A549 (cell line): ENCODE results near the gene HTRA3. TPM values are rescaled to one million over a fixed set of nuclear protein-coding genes. Genes with fewer than 3 reads are reported as not detected.

Source experiments
- ATAC-seq, 2 experiments: fragments of 200-7000 bp in 1 of 2; fragments of >200 bp in 1 of 2; cut with Nextera tagmentation in 1 of 2; cut with Tn5 transposase in 1 of 2; 3 replicates each; pipeline versions ENCODE4 v1.8.0 to v1.9.1; 2018 to 2020; ENCODE audit warnings: mild to moderate bottlenecking in 1 of 2, moderate library complexity in 1 of 2
- CTCF ChIA-PET: fragments of 300-600 bp; sonication (Branson Sonifier 250); formaldehyde crosslinking; extraction: SDS; loops from one replicate; lab custom pipeline; 2021; ENCODE audit warnings: antibody characterized with exemption, inconsistent platforms; lab: Yijun Ruan, JAX
- POLR2A ChIA-PET: fragments of 350-600 bp; formaldehyde crosslinking; extraction: SDS; loops from one replicate; lab custom pipeline; 2021; ENCODE audit warnings: antibody characterized with exemption, inconsistent platforms; lab: Yijun Ruan, JAX
- DNase-seq, 2 experiments: peaks; one replicate each; pipeline versions ENCODE4 v3.0.0 to v3.0.0-alpha.2; 2011 to 2016; ENCODE audit warnings: low read depth in 1 of 2, low spot score in 1 of 2
- FAIRE-seq: peaks from 2 replicates; lab custom pipeline; 2011; peaks lifted over from hg19 to GRCh38; lab: Jason Lieb, UNC
- H3K27ac ChIP-seq, 2 experiments: fragments of >200 bp; sonication (Bioruptor Twin); formaldehyde crosslinking; 3 replicates each; pipeline ENCODE4 v1.5.1; 2016 to 2017
- H3K4me1 ChIP-seq: fragments of >200 bp; sonication (Bioruptor Twin); formaldehyde crosslinking; 3 replicates; pipeline ENCODE4 v1.6.1; 2016
- H3K4me2 ChIP-seq: fragments of >200 bp; sonication (Bioruptor Twin); formaldehyde crosslinking; 3 replicates; pipeline ENCODE4 v1.6.1; 2016
- H3K4me3 ChIP-seq: fragments of >200 bp; sonication (Bioruptor Twin); formaldehyde crosslinking; 3 replicates; pipeline ENCODE4 v1.5.1; 2016
- H3K9me3 ChIP-seq: fragments of >200 bp; sonication (Bioruptor Twin); formaldehyde crosslinking; 3 replicates; pipeline ENCODE4 v1.6.1; 2016
- ATOH8 ChIP-seq: fragments of 250-450 bp; sonication (Bioruptor Pico); IDR thresholded peaks from 2 replicates; pipeline ENCODE4 v1.5.0; 2020; ENCODE audit warnings: low read depth, mild to moderate bottlenecking, moderate library complexity
- CBX2 ChIP-seq: fragments of 200-600 bp; sonication (generic); IDR thresholded peaks from 2 replicates; pipeline ENCODE4 v1.6.1; 2016; ENCODE audit warnings: low read depth, mild to moderate bottlenecking, borderline replicate concordance
- CHD2 ChIP-seq: fragments of 150-350 bp; IDR thresholded peaks from 2 replicates; pipeline ENCODE4 v1.6.1; 2014; ENCODE audit warnings: low read length; ENCODE audit not compliant: partially characterized antibody
- CHD4 ChIP-seq: fragments of 200-600 bp; sonication (generic); IDR thresholded peaks from 2 replicates; pipeline ENCODE4 v1.6.1; 2016; ENCODE audit warnings: antibody characterized with exemption, mild to moderate bottlenecking, borderline replicate concordance
- CTCF ChIP-seq: fragments of >200 bp; sonication (Bioruptor Twin); formaldehyde crosslinking; IDR thresholded peaks from 3 replicates; pipeline ENCODE4 v1.5.1; 2016
- E2F6 ChIP-seq: IDR thresholded peaks from 2 replicates; pipeline ENCODE4 v1.6.1; 2012; ENCODE audit warnings: low read depth, borderline replicate concordance
- ESRRA ChIP-seq: fragments of 150-350 bp; IDR thresholded peaks from 2 replicates; pipeline ENCODE4 v1.6.1; 2014; ENCODE audit warnings: mild to moderate bottlenecking, low read length, borderline replicate concordance
- FOSL2 ChIP-seq, 2 experiments: fragments of 450-650 bp in 1 of 2; fragments of >200 bp in 1 of 2; sonication (Bioruptor Twin) in 1 of 2; formaldehyde crosslinking; IDR thresholded peaks; 2 replicates each; pipeline versions ENCODE4 v1.5.0 to v1.6.1; 2016 to 2020; ENCODE audit warnings: mild to moderate bottlenecking in 1 of 2, moderate library complexity in 1 of 2
- HEYL ChIP-seq: fragments of 250-450 bp; sonication (Bioruptor Pico); IDR thresholded peaks from 2 replicates; pipeline ENCODE4 v1.8.0; 2021; ENCODE audit warnings: mild to moderate bottlenecking, moderate library complexity
- HOXB13 ChIP-seq: fragments of 250-450 bp; sonication (Bioruptor Pico); IDR thresholded peaks from 2 replicates; pipeline ENCODE4 v1.5.0; 2020; ENCODE audit warnings: low read depth, mild to moderate bottlenecking, moderate library complexity
- JUNB ChIP-seq: fragments of >200 bp; sonication (Bioruptor Twin); formaldehyde crosslinking; IDR thresholded peaks from 2 replicates; pipeline ENCODE4 v1.6.1; 2016
- MYC ChIP-seq: IDR thresholded peaks from 2 replicates; pipeline ENCODE4 v1.6.1; 2012; ENCODE audit warnings: mild to moderate bottlenecking, inconsistent platforms, low read length, improper control_type of control experiment, borderline replicate concordance
- NFE2L2 ChIP-seq: fragments of 150-350 bp; conservative IDR thresholded peaks from 2 replicates; pipeline ENCODE4 v1.6.1; 2014; ENCODE audit warnings: low read length
- NR3C1 ChIP-seq: fragments of >200 bp; sonication (Bioruptor Twin); formaldehyde crosslinking; IDR thresholded peaks from 3 replicates; pipeline ENCODE4 v1.6.1; 2017
- POLR2A ChIP-seq: IDR thresholded peaks from 2 replicates; pipeline ENCODE4 v1.6.1; 2012; ENCODE audit warnings: mild to moderate bottlenecking, low read length
- RCOR1 ChIP-seq: fragments of 150-350 bp; IDR thresholded peaks from 2 replicates; pipeline ENCODE4 v1.6.1; 2014; ENCODE audit warnings: antibody characterized with exemption, low read length, low read depth
- RNF2 ChIP-seq: fragments of 200-600 bp; sonication (generic); IDR thresholded peaks from 2 replicates; pipeline ENCODE4 v1.6.1; 2016; ENCODE audit warnings: low read depth, mild to moderate bottlenecking, antibody characterized with exemption, moderate library complexity, borderline replicate concordance
- SMC3 ChIP-seq: fragments of >200 bp; sonication (Bioruptor Twin); formaldehyde crosslinking; IDR thresholded peaks from 3 replicates; pipeline ENCODE4 v1.6.1; 2018; ENCODE audit warnings: inconsistent platforms
- SREBF2 ChIP-seq: fragments of 450-650 bp; IDR thresholded peaks from 2 replicates; pipeline ENCODE4 v1.6.1; 2014; ENCODE audit warnings: mild to moderate bottlenecking, moderate library complexity
- ZC3H11A ChIP-seq: fragments of 450-650 bp; IDR thresholded peaks from 2 replicates; pipeline ENCODE4 v1.6.1; 2014; ENCODE audit warnings: antibody characterized with exemption, mild to moderate bottlenecking
- ZNF302 ChIP-seq: fragments of 250-450 bp; sonication (Bioruptor Pico); IDR thresholded peaks from 2 replicates; pipeline ENCODE4 v1.9.0; 2021; ENCODE audit warnings: inconsistent platforms, mild to moderate bottlenecking, moderate library complexity
- ZSCAN20 ChIP-seq: fragments of 250-450 bp; sonication (Bioruptor Pico); IDR thresholded peaks from 2 replicates; pipeline ENCODE4 v1.8.0; 2022; ENCODE audit warnings: mild to moderate bottlenecking, moderate library complexity
- WGBS: methylation state at CpG from one replicate; pipeline ENCODE4 v1.1.6; 2017; ENCODE audit errors: missing lambda C conversion rate; 5-methylcytosine and 5-hydroxymethylcytosine counted together
- polyA plus RNA-seq, 4 experiments: library from polyadenylated mRNA; depleted of rRNA in 3 of 4; stranded (reverse); fragments of >200 nt; fragmentation: RNase III in 1 of 4; extraction: RNeasy Plus Mini Kit Qiagen cat#74134 plus additional on column Dnase treatment in 1 of 4; gene quantifications; 2 replicates in 3 of 4; 3 replicates in 1 of 4; pipeline ENCODE4 v1.2.3, GENCODE V29; 2011 to 2017
- TF ChIP-seq, protein P1 (sequence below): fragments of 150-350 bp; IDR thresholded peaks from 2 replicates; pipeline ENCODE4 v1.6.1; 2014; ENCODE audit warnings: low read depth, mild to moderate bottlenecking, low read length

The HTRA3 gene
- polyA plus RNA-seq, 2 of the 4 experiments (the other 2 are of a cell fraction) = 4.6 to 7.4 TPM

DNA sequence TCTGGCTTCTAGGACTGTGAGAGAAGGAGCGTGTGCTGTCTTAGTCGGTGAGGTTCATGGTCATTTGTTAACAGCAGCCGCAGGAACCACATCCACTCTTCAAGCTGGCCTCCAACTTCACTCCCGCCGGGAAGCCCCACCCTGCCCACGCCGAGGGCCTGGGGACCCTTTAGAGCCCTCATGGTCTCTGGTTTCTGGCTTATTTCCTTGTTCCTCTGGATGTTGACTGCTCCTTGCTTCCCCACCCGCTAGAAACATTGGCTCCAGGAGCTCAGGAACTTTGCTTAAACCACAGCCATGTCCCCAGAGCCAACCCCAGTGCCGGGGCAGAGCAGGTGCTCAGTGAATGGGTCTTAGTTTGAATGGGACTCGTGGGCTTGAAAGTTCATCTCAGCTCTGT is 40.8 kb downstream of the HTRA3 start:
- Histone ChIP-seq H3K27ac (no peak overlapping the region), H3K4me2 (no peak overlapping the region), H3K9me3 (peaks cover 2% of the 10 kb centered on the region; the same call in 1 of the 3 replicates), H3K4me1 (peaks cover 2% of the 10 kb centered on the region), H3K4me3 (no peak overlapping the region)
- FAIRE-seq = no peak
- 74% methylated on average over 9 of the region's 10 CpGs for WGBS
- POLR2A ChIA-PET = no interaction called here
- no peak for ATAC-seq
- CTCF ChIA-PET = interaction anchor here (1.0 kb wide), 1 partner anchor 9 kb away, joined by 3 read pairs; no protein-coding TSS in a partner anchor
- TF ChIP-seq HEYL (CRISPR knock-in tag) (no peak), ATOH8 (CRISPR knock-in tag) (no peak), SREBF2 (no peak), CHD4 (no peak)
- TF ChIP-seq, protein P1, sequence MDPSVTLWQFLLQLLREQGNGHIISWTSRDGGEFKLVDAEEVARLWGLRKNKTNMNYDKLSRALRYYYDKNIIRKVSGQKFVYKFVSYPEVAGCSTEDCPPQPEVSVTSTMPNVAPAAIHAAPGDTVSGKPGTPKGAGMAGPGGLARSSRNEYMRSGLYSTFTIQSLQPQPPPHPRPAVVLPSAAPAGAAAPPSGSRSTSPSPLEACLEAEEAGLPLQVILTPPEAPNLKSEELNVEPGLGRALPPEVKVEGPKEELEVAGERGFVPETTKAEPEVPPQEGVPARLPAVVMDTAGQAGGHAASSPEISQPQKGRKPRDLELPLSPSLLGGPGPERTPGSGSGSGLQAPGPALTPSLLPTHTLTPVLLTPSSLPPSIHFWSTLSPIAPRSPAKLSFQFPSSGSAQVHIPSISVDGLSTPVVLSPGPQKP = no peak
- no peak for DNase-seq

DNA sequence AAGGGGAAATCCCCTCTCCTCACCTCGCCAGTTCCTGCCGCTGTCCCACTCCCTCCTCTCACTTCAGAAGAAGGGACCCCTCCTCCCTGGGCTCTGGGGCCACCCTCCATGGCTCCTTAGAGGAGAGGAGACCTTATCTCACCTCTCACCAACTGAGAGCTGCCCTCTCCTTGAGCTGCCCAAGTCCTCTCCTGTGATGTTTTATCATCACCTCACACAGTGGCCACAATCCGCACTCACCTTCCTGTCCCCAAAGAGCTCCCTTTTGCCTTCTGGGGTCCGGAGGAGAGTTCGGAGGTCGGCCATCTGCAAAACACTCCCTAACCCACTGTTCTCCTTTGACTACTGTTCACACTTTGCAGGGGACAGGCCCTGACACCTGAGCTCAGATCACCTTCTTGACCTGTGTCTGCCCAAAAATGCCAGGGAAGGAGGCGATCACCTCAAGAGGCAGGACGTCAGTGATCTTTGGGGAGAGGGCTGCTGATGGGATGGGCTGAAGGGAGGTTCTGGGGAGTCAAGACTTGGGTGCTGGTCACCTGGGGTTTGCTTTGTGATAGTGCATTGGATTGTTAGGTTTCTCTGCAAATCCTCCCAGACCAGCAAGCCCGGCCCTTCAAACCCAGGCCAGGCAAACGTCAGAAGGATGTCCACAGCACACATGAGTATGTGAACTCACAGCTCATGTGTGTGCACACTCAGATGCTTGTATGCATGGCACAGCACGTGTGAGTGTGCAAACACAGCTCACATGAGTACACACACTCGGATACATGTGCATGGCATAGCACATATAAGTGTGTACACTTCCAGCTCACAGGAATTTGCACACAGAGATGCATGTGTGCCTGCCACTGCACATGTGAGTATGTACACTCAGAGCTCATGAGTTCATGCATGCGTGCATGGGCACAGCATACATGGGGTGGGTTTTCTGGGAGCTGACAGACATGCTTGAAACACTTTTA is 41.8 kb downstream of the HTRA3 start:
- ATAC-seq (no peak), FAIRE-seq (no peak), DNase-seq (no peak)
- Histone ChIP-seq H3K4me1 (peaks cover 13% of the 10 kb centered on the region), H3K4me3 (no peak overlapping the region), H3K4me2 (no peak overlapping the region), H3K27ac (no peak overlapping the region), H3K9me3 (peaks cover 2% of the 10 kb centered on the region; the same call in 1 of the 3 replicates)
- TF ChIP-seq NR3C1 (no peak), CTCF (no peak), POLR2A (no peak), RCOR1 (no peak), CBX2 (no peak), JUNB (no peak), CHD2 (no peak), RNF2 (no peak), MYC (no peak)
- ChIA-PET CTCF (interaction anchor here (0.6 kb wide), 1 partner anchor 91 kb away, joined by 4 read pairs; no protein-coding TSS in a partner anchor), POLR2A (no interaction called here)
- WGBS = 58% methylated on average over 11 of the region's 13 CpGs

DNA sequence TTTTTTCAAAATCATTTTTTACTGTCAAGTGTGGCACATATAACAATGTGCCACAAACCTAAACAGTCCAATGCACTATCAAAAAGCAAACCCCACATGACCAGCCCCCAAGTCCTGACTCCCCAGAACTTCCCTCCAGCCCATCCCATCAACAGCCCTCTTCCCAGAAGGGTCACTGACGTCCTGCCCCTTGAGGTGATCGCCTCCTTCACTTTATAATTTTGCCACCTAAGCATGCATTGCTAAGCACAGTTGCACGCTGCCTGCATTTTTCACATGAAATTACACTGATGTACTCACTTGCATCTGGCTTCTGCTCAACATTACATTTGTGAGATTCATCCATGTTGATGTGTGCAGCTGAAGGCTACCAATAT is 42.5 kb downstream of the HTRA3 start:
- TF ChIP-seq NFE2L2 (no peak), ZSCAN20 (CRISPR knock-in tag) (no peak), SMC3 (no peak), ESRRA (no peak), RNF2 (no peak), CTCF (no peak), ZC3H11A (no peak), ZNF302 (CRISPR knock-in tag) (no peak), HOXB13 (no peak), MYC (no peak), E2F6 (no peak), FOSL2 (IDR thresholded peaks at IDR 0.05) (no peak), FOSL2 (CRISPR knock-in tag; IDR thresholded peaks at IDR 0.05) (no peak)
- 69% methylated on average over 3 of the region's 3 CpGs for WGBS
- POLR2A ChIA-PET = no interaction called here
- Histone ChIP-seq H3K4me2 (no peak overlapping the region), H3K9me3 (peaks cover 2% of the 10 kb centered on the region; the same call in 1 of the 3 replicates), H3K27ac (no peak overlapping the region), H3K4me1 (peaks cover 17% of the 10 kb centered on the region), H3K4me3 (no peak overlapping the region)
- FAIRE-seq = no peak
- CTCF ChIA-PET = interaction anchor here (0.6 to 1.3 kb wide), 2 partner anchors 8 to 91 kb away, joined by 3 to 4 read pairs; no protein-coding TSS in a partner anchor
- no peak for ATAC-seq
- DNase-seq = no peak
